HPDE6-E6E7 (cell line): ENCODE measurements around the gene GDF10.

Experiments
- DNase-seq: peaks from one replicate; pipeline ENCODE4 v3.0.0; 2011; ENCODE audit warnings: missing footprints; ENCODE audit errors: extremely low spot score

The GDF10 gene

DNA sequence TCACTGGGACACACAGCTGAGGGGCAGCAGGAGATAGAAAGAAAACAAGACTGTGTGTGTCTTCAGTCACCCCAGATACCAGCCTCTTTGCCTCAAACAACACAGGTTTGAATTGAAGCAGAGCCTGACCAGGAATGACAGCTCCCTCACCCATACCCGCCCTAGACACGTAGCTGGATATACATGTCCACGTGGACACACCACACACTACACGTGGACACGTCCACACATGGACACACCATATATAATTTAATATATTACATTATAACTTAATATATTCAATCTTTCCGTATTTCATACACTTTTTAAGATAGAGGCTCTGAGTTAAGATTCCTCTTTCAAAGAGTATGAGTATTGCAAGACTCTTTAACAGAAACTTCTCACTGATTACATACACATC lies 33.5 kb downstream of the GDF10 start:
- DNase-seq: no peak

DNA sequence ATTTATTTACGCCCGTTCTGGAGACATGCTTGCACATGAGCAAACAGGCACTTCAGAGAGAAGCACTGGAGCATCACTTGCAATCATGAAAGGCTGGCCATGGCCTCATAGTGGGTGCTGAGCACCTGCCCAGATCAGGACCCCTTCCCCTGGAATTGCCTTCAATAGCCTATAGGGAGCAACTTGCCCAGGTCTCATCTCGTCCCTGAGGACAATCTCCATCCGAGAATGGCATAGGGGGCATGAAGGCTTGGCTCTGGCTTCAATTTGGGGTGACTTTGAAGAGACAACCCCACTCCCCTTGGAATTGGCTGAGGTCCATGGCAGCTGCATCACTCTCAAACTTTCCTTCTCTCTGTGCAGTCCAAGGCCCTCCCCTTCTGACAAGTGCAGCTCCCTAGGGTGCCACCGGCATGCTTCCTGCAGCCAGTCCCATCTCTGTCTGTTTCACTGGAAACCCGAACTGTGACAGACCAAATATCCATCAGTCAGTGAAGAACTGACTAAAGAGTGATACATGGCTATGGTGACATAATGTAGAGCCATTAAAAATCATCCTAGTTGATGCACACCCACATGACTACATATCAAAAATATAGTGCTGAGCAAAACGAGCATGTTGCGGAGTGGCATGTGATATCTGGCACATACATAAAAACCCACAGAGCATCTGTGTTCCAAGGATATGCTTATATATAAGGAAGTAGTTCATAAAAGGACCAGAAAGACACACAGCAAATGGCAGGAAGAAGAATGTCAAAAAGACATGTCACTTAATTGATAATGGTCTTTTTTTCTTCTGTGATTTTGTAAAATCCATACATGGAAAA lies 34.7 kb downstream of the GDF10 start:
- DNase-seq: no peak

DNA sequence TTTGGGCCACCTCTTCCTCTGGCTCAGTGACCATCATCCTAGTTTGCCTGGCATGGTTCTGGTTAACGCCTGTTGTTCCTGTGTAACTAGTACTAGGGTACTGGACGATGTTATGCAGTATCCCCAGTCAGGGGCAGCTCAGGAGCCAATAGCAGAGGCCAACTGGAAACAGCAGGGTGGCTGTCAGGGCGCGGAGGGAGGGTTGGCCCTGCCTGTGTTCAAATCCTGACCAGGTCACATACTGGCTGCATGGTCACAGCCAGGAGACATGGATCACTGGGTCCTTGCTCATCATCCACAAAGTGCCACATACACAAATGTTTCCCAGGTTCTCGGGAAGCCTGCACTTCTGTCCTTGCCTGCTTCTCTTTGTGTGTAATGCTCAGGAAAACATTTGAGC lies 35.9 kb downstream of the GDF10 start:
- no peak for DNase-seq

DNA sequence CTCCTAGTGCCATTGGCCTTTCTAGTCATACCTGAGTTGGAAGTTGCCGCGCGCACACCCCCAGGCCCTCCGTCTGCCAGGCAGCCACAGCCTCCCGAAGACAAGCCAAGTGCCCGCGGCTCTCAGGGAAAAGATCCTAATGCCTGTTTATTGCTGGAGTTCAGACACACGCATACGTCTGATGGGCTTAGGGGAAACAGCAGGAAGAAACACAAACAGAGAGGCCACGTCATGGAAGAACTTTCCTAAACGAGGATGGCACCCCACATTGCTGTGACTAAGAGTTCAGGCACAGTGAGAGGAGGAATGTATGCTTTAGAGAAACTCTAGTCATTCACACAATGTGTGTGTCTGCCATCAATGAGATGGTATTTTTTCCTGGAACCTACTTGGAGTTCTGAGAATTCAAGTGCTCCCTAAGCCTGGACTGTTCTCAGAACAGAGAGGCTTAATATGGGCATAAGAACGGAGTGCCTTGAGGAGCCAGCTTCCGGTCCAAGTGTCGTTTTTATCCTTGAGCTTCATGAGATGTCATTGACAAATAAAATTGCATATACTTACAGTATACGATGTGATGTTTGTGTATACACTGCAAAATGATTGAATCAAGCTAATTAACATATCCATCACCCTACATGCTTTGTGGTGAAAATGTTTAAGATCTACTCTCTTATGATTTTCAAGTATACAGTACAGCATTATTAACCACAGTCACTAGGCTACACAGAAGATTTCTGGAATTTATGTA lies 36.6 kb downstream of the GDF10 start:
- no peak for DNase-seq

DNA sequence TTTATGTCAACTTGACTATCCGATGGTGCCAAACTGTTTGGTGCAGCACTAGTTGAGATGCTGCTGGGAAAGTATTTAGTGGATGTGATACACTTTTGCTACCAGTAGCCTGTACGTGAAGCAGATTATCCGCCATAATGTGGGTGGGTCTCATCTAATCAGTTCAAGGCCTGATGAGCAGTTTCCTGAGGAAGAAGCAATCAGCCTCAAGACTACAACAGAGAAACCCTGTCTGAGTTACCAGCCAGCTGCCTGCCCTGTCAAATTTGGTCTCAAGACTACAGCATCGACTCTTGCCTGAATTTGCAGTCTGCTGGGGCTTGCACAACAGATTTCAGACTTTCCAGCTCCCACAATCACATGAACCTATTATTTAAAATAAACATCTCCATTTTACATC lies 37.3 kb downstream of the GDF10 start:
- no peak for DNase-seq

DNA sequence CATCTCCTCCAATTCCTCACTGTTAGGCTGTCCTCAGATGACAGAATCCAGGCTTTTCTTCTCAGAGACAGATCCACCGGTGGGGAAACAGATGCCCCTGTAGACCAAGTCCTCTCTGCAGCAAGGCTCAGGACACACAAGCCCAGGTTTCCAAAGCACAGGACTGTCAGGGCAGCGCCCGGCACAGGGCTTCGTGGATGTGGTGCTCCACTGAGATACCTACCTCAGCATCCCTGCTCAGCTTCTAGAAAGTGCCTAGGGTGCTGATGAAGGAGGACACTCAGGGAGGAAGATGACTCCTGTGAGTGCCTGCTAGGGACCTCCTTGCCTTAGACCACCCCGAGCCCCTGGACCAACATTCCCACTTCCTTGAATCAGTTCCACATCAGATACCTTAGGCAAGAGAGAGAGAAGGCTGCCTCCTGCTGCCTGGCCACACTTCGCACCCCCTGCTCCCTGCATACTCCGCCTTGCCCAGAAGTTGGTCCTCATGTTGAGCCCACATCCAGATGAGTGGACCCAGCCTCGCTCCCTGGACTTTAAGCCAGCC lies 39.3 kb downstream of the GDF10 start:
- DNase-seq: no peak

DNA sequence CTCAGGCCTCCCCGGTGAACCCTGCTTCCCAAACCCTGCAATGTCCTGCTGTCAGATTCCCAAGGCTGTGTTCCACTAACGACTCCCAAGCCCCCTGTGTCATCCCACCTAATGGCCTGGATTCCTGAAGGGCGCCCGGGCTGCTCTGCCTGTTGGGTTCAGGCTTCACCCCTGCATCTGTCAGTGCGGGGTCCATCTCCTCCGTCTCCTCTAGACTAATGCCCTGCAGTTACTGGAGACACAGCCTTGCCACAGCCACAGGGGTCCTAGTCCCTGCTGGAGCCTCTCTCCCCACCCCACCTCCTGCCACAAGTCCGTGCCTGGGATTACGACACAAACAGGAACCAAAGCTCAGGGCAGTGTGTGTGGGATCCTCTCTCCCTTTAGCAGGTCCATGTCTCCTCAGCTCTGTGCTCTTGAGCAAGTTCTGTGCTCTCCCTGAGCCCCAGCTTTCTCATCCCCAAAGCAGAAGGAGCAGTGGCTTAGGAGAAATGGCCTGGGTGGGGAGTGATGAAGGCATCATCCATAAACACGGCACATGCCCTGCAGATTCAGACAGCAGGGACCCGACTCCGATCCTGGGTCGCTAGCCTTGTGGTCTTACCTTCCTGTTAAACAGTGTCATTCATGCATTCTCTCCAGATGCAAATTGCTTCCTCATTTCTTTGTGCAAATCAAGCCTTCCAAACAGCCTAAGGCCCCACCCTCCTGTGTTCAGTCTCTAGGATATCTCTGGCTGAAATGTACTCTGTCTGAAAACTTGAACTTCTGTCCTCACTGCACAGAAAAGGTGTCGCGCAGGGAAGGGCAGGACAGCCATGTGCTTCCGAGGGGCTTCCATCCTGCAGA lies 40.0 kb downstream of the GDF10 start:
- no peak for DNase-seq

DNA sequence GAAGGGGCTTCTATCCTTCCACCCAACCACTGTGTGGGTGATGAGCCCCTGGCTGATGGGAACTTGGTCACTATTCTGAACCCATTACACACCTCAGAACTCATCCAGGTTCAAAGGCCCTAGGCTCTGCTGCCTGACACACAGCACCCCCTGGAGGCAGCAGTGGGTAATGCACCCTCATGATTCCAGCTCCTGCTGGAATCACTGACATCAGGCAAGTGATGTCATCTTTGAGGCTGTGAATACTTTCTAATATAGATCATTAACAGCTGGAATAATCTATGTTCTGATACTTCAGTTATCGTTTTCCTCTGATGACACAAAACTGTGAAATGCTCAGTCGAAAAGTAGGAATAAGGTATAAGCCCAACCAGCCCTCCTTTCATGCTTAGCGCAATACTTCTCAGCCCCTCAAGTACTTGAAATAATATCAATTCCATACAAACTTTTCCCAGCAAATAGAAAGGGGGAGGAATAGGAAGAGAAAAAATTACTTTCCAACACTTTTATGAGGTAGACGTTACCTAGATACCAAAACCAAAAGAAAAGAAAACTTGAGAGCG lies 40.7 kb downstream of the GDF10 start:
- peak; percentile 62 for DNase-seq

DNA sequence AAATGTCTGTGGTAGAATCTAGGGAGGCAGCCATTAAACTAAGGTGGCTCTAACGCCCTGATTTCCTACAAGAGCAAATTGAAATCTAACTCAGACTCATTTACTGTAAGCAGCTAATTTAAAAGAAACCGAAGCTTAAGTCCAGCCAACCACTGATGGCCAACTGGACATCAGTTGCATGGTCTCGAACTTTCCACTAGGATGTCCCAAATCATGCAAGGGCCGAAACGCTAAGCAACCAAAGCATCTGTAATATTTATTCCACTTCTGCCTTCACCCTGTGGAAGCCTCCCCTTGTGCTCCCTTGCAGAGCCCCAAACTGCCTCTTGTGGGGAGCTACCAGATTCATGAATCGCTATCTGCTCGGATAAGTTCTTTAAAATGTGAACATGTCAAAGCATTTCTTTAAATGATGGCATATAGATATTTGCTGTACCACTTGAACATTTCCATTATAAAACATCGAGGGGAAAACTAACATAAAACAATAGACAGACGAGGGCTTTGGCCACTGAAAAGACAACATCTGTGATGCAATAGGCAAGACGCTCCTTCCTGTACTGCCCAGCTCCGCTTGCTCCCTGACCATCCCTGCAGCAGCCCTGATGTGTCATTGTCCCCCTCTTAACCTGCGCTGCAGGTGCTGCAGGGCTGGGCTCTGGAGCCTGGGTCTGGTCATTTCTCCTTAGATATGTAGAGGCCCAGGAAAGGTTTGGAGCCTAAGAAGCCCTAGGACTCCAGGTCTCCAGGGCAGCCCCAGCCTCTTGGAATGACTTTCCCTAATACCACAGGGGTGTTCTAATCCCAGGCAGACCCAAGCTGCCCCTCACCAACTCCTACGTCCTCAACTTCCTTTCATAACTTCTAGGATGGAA lies 45.2 kb downstream of the GDF10 start:
- no peak for DNase-seq

DNA sequence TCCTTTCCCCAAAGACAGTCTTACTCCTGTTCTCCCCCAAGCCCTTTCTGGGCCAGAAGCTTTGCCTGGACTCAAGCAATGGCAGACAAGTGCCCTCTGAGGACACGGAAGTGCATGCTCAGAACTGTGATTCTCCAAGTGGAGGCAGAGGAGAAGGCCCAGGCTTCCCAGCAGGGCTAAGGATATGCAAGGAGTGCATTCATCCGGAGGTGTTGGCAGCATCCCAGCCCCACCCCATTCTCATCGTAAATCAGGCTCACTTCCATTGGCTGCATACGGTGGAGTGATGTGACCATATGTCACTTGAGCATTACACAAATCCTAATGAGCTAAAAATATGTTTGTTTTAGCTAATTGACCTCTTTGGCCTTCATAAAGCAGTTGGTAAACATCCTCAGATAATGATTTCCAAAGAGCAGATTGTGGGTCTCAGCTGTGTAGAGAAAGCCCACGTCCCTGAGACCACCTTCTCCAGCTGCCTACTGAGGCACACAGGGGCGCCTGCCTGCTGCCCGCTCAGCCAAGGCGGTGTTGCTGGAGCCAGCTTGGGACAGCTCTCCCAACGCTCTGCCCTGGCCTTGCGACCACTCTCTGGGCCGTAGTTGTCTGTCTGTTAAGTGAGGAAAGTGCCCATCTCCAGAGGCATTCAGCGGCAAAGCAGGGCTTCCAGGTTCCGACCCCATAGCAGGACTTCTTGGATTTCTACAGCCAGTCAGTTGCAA lies 46.7 kb downstream of the GDF10 start:
- no peak for DNase-seq

DNA sequence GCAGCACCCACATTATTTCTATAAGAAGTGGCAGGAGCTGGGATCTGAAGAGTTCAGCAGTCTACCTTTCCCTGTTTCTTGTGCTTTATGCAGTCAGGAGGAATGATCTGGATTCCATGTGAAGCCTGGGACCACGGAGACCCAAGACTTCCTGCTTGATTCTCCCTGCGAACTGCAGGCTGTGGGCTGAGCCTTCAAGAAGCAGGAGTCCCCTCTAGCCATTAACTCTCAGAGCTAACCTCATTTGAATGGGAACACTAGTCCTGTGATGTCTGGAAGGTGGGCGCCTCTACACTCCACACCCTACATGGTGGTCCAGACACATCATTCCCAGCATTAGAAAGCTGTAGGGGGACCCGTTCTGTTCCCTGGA lies 47.3 kb downstream of the GDF10 start:
- no peak for DNase-seq

DNA sequence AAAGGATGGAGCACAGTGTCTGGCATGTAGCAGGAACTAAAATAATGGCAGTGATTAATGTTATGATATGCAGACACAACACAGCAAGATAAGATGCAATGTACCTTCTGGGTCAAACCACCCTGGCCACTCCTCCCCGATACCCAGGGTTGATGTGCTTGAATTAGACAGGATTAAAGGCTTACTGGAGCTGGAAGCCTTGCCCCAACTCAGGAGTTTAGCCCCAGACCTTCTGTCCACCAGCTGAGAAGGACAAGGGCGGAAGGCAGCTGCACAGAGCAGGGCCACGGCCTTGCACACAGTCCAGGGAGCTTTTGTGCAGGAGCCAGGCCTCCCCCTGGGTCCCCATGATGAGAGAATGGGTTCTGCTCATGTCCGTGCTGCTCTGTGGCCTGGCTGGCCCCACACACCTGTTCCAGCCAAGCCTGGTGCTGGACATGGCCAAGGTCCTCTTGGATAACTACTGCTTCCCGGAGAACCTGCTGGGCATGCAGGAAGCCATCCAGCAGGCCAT lies 48.2 kb downstream of the GDF10 start, which contains the start of gene RBP3:
Gene RBP3, plus strand, starts transcription at position 226 of the 514 bp plus-strand sequence. Its CDS starts 122 bp downstream, at position 348.
- no peak for DNase-seq

DNA sequence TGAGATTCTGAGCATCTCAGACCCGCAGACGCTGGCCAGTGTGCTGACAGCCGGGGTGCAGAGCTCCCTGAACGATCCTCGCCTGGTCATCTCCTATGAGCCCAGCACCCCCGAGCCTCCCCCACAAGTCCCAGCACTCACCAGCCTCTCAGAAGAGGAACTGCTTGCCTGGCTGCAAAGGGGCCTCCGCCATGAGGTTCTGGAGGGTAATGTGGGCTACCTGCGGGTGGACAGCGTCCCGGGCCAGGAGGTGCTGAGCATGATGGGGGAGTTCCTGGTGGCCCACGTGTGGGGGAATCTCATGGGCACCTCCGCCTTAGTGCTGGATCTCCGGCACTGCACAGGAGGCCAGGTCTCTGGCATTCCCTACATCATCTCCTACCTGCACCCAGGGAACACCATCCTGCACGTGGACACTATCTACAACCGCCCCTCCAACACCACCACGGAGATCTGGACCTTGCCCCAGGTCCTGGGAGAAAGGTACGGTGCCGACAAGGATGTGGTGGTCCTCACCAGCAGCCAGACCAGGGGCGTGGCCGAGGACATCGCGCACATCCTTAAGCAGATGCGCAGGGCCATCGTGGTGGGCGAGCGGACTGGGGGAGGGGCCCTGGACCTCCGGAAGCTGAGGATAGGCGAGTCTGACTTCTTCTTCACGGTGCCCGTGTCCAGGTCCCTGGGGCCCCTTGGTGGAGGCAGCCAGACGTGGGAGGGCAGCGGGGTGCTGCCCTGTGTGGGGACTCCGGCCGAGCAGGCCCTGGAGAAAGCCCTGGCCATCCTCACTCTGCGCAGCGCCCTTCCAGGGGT lies 48.9 kb downstream of the GDF10 start:
- no peak for DNase-seq

DNA sequence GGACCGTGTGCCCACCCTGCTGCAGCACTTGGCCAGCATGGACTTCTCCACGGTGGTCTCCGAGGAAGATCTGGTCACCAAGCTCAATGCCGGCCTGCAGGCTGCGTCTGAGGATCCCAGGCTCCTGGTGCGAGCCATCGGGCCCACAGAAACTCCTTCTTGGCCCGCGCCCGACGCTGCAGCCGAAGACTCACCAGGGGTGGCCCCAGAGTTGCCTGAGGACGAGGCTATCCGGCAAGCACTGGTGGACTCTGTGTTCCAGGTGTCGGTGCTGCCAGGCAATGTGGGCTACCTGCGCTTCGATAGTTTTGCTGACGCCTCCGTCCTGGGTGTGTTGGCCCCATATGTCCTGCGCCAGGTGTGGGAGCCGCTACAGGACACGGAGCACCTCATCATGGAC lies 49.5 kb downstream of the GDF10 start:
- DNase-seq: no peak

DNA sequence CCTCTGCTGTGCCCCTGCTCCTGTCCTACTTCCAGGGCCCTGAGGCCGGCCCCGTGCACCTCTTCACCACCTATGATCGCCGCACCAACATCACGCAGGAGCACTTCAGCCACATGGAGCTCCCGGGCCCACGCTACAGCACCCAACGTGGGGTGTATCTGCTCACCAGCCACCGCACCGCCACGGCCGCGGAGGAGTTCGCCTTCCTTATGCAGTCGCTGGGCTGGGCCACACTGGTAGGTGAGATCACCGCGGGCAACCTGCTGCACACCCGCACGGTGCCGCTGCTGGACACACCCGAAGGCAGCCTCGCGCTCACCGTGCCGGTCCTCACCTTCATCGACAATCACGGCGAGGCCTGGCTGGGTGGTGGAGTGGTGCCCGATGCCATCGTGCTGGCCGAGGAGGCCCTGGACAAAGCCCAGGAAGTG lies 50.0 kb downstream of the GDF10 start:
- DNase-seq: no peak

DNA sequence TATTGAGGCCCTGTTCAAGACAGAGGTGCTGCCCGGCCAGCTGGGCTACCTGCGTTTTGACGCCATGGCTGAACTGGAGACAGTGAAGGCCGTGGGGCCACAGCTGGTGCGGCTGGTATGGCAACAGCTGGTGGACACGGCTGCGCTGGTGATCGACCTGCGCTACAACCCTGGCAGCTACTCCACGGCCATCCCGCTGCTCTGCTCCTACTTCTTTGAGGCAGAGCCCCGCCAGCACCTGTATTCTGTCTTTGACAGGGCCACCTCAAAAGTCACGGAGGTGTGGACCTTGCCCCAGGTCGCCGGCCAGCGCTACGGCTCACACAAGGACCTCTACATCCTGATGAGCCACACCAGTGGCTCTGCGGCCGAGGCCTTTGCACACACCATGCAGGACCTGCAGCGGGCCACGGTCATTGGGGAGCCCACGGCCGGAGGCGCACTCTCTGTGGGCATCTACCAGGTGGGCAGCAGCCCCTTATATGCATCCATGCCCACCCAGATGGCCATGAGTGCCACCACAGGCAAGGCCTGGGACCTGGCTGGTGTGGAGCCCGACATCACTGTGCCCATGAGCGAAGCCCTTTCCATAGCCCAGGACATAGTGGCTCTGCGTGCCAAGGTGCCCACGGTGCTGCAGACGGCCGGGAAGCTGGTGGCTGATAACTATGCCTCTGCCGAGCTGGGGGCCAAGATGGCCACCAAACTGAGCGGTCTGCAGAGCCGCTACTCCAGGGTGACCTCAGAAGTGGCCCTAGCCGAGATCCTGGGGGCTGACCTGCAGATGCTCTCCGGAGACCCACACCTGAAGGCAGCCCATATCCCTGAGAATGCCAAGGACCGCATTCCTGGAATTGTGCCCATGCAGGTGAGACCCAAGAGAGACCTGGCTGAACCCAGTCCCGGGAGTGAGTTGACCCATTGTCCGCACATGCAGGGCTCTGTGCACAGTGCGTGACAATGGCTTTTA lies 51.0 kb downstream of the GDF10 start:
- no peak for DNase-seq
